PC-3 (cell line): ENCODE results near the gene SMIM26.

Experiments used
- EZH2 ChIP-seq: fragments of 300-600 bp; sonication (generic); IDR thresholded peaks from one replicate; pipeline ENCODE4 v1.6.1; 2017; ENCODE audit warnings: antibody characterized with exemption, mild to moderate bottlenecking, low read length; ENCODE audit not compliant: unreplicated experiment
- EZH2phosphoT487 ChIP-seq: fragments of 300-600 bp; sonication (generic); IDR thresholded peaks from 2 replicates; pipeline ENCODE4 v1.6.1; 2018; ENCODE audit warnings: mild to moderate bottlenecking, antibody characterized with exemption, low read length, borderline replicate concordance
- TF ChIP-seq, protein P1 (sequence below): fragments of 300-600 bp; sonication (generic); conservative IDR thresholded peaks from 2 replicates; pipeline ENCODE4 v1.5.1; 2017; ENCODE audit warnings: antibody characterized with exemption, low read depth, mild to moderate bottlenecking, low read length

DNA sequence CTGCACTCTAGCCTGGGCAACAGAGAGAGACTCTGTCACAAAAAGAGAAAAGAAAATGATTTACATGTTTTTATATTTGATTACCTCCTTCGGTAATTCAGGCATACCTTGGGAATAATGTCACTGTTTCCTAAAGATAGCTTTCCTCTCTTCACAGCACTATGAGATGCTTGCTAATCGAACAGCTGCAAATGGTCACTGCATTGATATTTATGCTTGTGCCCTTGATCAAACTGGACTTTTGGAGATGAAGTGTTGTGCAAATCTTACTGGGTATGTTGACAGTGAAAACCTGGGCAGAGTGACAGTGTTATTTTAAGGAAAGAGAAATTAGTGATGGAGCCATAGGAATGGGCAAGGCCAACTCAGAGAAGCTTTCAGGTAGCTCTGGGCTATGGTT, 39.9 kb upstream of the SMIM26 start:
- no peak for TF ChIP-seq EZH2
- TF ChIP-seq, protein P1, sequence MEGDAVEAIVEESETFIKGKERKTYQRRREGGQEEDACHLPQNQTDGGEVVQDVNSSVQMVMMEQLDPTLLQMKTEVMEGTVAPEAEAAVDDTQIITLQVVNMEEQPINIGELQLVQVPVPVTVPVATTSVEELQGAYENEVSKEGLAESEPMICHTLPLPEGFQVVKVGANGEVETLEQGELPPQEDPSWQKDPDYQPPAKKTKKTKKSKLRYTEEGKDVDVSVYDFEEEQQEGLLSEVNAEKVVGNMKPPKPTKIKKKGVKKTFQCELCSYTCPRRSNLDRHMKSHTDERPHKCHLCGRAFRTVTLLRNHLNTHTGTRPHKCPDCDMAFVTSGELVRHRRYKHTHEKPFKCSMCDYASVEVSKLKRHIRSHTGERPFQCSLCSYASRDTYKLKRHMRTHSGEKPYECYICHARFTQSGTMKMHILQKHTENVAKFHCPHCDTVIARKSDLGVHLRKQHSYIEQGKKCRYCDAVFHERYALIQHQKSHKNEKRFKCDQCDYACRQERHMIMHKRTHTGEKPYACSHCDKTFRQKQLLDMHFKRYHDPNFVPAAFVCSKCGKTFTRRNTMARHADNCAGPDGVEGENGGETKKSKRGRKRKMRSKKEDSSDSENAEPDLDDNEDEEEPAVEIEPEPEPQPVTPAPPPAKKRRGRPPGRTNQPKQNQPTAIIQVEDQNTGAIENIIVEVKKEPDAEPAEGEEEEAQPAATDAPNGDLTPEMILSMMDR: no peak
- TF ChIP-seq EZH2phosphoT487: no peak
